K562 (cell line): ENCODE measurements around the gene ZC3H12A. TPM values are rescaled to one million over a fixed set of nuclear protein-coding genes. Genes with fewer than 3 reads are reported as not detected.
A peak's percentile ranks its signal among the peaks of the same experiment; 100 is the strongest.

ENCODE experiments used
- ATF6 ChIP-seq: sonication (generic); formaldehyde crosslinking; IDR thresholded peaks from 2 replicates; pipeline ENCODE4 v1.4.0; 2020; ENCODE audit warnings: mild to moderate bottlenecking, missing genetic modification reagents
- DIDO1 ChIP-seq: fragments of 450-650 bp; IDR thresholded peaks from 2 replicates; pipeline ENCODE4 v1.6.1; 2016; ENCODE audit warnings: low read depth, missing biosample characterization, missing genetic modification characterization
- ERF ChIP-seq: fragments of 450-650 bp; formaldehyde crosslinking; IDR thresholded peaks from 2 replicates; pipeline ENCODE4 v1.4.0; 2020; ENCODE audit warnings: mild to moderate bottlenecking, mixed read lengths
- FOXA3 ChIP-seq, 2 experiments: fragments of 450-650 bp in 1 of 2; sonication (generic) in 1 of 2; formaldehyde crosslinking; IDR thresholded peaks in 1 of 2; conservative IDR thresholded peaks in 1 of 2; 2 replicates each; pipeline versions ENCODE4 v1.4.0 to v1.8.0; 2020 to 2022; ENCODE audit warnings: mild to moderate bottlenecking in 2 of 2, missing genetic modification reagents in 1 of 2
- HMG20A ChIP-seq: fragments of 450-650 bp; formaldehyde crosslinking; conservative IDR thresholded peaks from 2 replicates; pipeline ENCODE4 v1.4.0; 2020; ENCODE audit warnings: mild to moderate bottlenecking, mixed read lengths
- KLF6 ChIP-seq: fragments of 250-450 bp; sonication (Bioruptor Pico); IDR thresholded peaks from 2 replicates; pipeline ENCODE4 v1.4.0; 2020; ENCODE audit warnings: mild to moderate bottlenecking, moderate library complexity, borderline replicate concordance
- MLX ChIP-seq, 2 experiments: fragments of 450-650 bp in 1 of 2; sonication (generic) in 1 of 2; formaldehyde crosslinking; conservative IDR thresholded peaks; 2 replicates each; pipeline versions ENCODE4 v1.4.0 to v1.8.1; 2020 to 2022; ENCODE audit warnings: mild to moderate bottlenecking in 1 of 2, missing genetic modification reagents in 1 of 2
- MNT ChIP-seq, 2 experiments: fragments of 450-650 bp; conservative IDR thresholded peaks; 2 replicates each; pipeline ENCODE4 v1.6.1; 2017; ENCODE audit warnings: mild to moderate bottlenecking in 2 of 2, moderate library complexity in 2 of 2
- PATZ1 ChIP-seq: fragments of 250-450 bp; sonication (Bioruptor Pico); IDR thresholded peaks from 2 replicates; pipeline ENCODE4 v1.5.0; 2020; ENCODE audit warnings: mild to moderate bottlenecking, borderline replicate concordance
- PBX2 ChIP-seq, 2 experiments: IDR thresholded peaks in 1 of 2; conservative IDR thresholded peaks in 1 of 2; 2 replicates each; pipeline ENCODE4 v1.6.1; 2016; ENCODE audit warnings: low read depth in 2 of 2, mild to moderate bottlenecking in 1 of 2, missing compliant biosample characterization in 1 of 2, missing genetic modification characterization in 1 of 2, moderate library complexity in 1 of 2
- PRMT5 ChIP-seq: sonication (generic); formaldehyde crosslinking; IDR thresholded peaks from 2 replicates; pipeline ENCODE4 v1.5.0; 2020; ENCODE audit warnings: missing genetic modification reagents
- SRSF9 ChIP-seq: fragments of 200-400 bp; formaldehyde crosslinking; IDR thresholded peaks from 2 replicates; pipeline ENCODE4 v1.6.1; 2017; ENCODE audit warnings: low read depth, low read length, borderline replicate concordance
- TCFL5 ChIP-seq: fragments of 250-450 bp; sonication (Bioruptor Pico); conservative IDR thresholded peaks from 2 replicates; pipeline ENCODE4 v1.6.1; 2021; ENCODE audit warnings: mild to moderate bottlenecking, moderate library complexity, matching md5 sums
- TEAD4 ChIP-seq, 2 experiments: sonication (generic) in 1 of 2; formaldehyde crosslinking in 1 of 2; IDR thresholded peaks; 2 replicates each; pipeline versions ENCODE4 v1.6.1 to v1.8.0; 2012 to 2022; ENCODE audit warnings: borderline replicate concordance in 1 of 2, inconsistent platforms in 1 of 2, low read length in 1 of 2, mild to moderate bottlenecking in 1 of 2, missing genetic modification reagents in 1 of 2
- ZNF561 ChIP-seq: fragments of 450-650 bp; formaldehyde crosslinking; conservative IDR thresholded peaks from 2 replicates; pipeline ENCODE4 v1.4.0; 2020; ENCODE audit warnings: mild to moderate bottlenecking, moderate library complexity
- polyA plus RNA-seq, 8 experiments: library from polyadenylated mRNA; depleted of rRNA in 4 of 8; stranded (reverse) in 5 of 8; unstranded in 3 of 8; fragments of >200 nt; fragmentation: Nextera tagmentation in 2 of 8; fragmentation: Illumina TruSeq in 1 of 8; extraction: Ambion mirVana in 2 of 8; extraction: Trizol in 1 of 8; gene quantifications; 2 replicates each; pipeline versions ENCODE4 v1.2.1 to v1.2.3, GENCODE V29; 2011 to 2014; ENCODE audit warnings: inconsistent platforms in 1 of 8, missing spikeins in 1 of 8
- total RNA-seq, 7 experiments: library from RNA; depleted of rRNA in 6 of 7; stranded (reverse); fragments of >200 nt in 6 of 7; fragmentation: Illumina TruSeq in 2 of 7; extraction: Trizol in 2 of 7; gene quantifications; 2 replicates each; pipeline versions ENCODE4 v1.2.1 to v1.2.3, GENCODE V29; 2011 to 2021; ENCODE audit warnings: low replicate concordance in 1 of 7

Gene ZC3H12A
- total and polyA plus RNA-seq, 9 of the 15 experiments (the other 6 are each of a cell fraction or from before 2014, with no cell fraction given) = 0.14 to 9.4 (median 6.7) TPM

GRCh38 chr1:37479255-37480124 lies 5.1 kb downstream of the ZC3H12A start (continued):
- TF ChIP-seq TEAD4 (IDR thresholded peaks at IDR 0.05; ENCODE audit: low read length) = peak; percentile 56
- no peak for TF ChIP-seq TEAD4 (CRISPR knock-in tag; IDR thresholded peaks at IDR 0.05; ENCODE audit: borderline replicate concordance)
- TF ChIP-seq ERF (CRISPR knock-in tag) = 0 out of 2 replicates have a peak, but pooled peaks have one; percentile 49
- TF ChIP-seq PBX2 (CRISPR knock-in tag; IDR thresholded peaks at IDR 0.05; ENCODE audit: low read depth) = no peak
- no peak for TF ChIP-seq PBX2 (tag; conservative IDR thresholded peaks at IDR 0.05; ENCODE audit: low read depth)
- TF ChIP-seq DIDO1 (tag) = no peak
- TF ChIP-seq FOXA3 (CRISPR knock-in tag; conservative IDR thresholded peaks at IDR 0.05 in 1 of 2, IDR thresholded peaks at IDR 0.05 in 1 of 2) = peak in 1 of 2 experiments; percentile 92; a peak in 3 of 4 replicates
- no peak for TF ChIP-seq ATF6 (CRISPR knock-in tag)
- no peak for TF ChIP-seq TCFL5 (CRISPR knock-in tag)
- peak; percentile 94 to 97 for TF ChIP-seq MNT (conservative IDR thresholded peaks at IDR 0.05)
- TF ChIP-seq SRSF9 = no peak
- no peak for TF ChIP-seq KLF6
- no peak for TF ChIP-seq PRMT5 (CRISPR knock-in tag)
- 0 out of 4 replicates have a peak, but pooled peaks of 1 of the 2 experiments have one; percentile 15 for TF ChIP-seq MLX (CRISPR knock-in tag; conservative IDR thresholded peaks at IDR 0.05)
- no peak for TF ChIP-seq PATZ1
- no peak for TF ChIP-seq ZNF561 (CRISPR knock-in tag)
- TF ChIP-seq HMG20A (CRISPR knock-in tag) = no peak
